ENCODE results near the gene NEK6. TPM values are rescaled to one million over a fixed set of nuclear protein-coding genes. Genes with fewer than 3 reads are reported as not detected.
A peak's percentile ranks its signal among the peaks of the same experiment; 100 is the strongest.

The NEK6 gene
- total RNA-seq, 6 experiments from 2014 or later: 61.6 to 128 (median 67.5) TPM

DNA sequence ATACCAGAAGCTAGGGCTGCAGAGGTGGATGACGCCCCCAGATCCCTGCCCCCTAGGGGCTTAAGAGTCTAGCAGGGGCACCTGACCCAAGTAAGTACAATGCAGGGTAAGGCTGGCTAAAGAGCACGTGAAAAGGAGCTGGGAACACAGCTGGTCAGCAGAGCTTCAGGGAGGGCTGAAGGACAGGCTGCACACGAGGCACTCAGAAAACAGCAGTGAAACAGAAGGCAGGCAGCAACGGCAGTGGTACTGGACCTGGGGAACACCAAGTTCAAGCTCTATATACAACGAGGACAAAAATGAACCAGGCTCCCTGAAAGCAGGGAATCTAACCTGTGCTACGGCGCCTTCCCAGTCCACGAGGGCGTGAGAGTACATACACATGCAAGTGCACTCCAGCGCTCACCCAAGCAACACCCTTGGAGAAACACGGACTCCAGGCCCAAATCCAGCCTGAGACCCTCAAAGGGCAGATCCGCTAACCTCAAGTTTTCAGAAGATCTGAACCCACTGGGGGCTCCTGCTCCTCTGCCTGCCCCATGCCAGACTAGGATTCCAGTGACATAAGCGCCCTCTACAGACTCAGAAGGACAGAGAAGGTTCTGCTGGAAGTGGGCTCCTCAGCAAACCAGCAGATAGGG is 100.1 kb downstream of the NEK6 start:
- H3K4me3 ChIP-seq: no peak overlapping the region
- no peaks in the 10 kb centered on the region for H3K27me3 ChIP-seq
- H3K36me3 ChIP-seq: peaks cover 0 to 29% (median 11%) of the 10 kb centered on the region in 4 donors
- ATAC-seq (peak; percentile 4 to 25 (median 8)), DNase-seq (no peak)
- 61% methylated on average over 2 of the region's 13 CpGs for WGBS (ENCODE audit: insufficient coverage, low coverage, low lambda C conversion rate, missing lambda C conversion rate)
- peaks cover 0 to 5% (median 0%) of the 10 kb centered on the region in 4 donors for H3K9me3 ChIP-seq
- H3K27ac ChIP-seq: peak overlapping the region in 1 of 3 donors; percentile 10
- intact Hi-C loops (cut with DNase I): no loop called here
- H3K4me1 ChIP-seq: peaks cover 0 to 24% (median 3%) of the 10 kb centered on the region in 4 donors
- TF ChIP-seq POLR2A (IDR thresholded peaks at IDR 0.05): no peak
- TF ChIP-seq, protein P1, sequence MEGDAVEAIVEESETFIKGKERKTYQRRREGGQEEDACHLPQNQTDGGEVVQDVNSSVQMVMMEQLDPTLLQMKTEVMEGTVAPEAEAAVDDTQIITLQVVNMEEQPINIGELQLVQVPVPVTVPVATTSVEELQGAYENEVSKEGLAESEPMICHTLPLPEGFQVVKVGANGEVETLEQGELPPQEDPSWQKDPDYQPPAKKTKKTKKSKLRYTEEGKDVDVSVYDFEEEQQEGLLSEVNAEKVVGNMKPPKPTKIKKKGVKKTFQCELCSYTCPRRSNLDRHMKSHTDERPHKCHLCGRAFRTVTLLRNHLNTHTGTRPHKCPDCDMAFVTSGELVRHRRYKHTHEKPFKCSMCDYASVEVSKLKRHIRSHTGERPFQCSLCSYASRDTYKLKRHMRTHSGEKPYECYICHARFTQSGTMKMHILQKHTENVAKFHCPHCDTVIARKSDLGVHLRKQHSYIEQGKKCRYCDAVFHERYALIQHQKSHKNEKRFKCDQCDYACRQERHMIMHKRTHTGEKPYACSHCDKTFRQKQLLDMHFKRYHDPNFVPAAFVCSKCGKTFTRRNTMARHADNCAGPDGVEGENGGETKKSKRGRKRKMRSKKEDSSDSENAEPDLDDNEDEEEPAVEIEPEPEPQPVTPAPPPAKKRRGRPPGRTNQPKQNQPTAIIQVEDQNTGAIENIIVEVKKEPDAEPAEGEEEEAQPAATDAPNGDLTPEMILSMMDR (IDR thresholded peaks at IDR 0.05): no peak

DNA sequence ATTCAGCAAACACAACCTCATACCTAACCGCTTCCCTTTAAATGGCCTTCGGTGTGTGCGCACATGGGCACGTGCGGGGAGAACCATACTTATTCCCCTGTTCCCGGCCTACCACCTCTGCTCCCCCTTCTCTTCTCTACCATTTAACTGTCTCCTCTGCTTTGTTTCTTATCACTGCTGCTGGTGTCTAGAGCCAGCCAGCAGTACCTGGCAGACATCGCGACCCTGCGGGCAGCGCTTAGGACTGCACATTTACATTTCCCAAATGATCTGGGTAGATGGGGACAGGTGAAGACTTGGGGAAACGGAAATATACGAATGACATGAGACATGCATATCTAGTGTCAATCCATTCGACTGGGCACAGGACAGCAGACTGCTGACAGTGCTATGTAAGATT is 100.9 kb downstream of the NEK6 start:
- H3K9me3 ChIP-seq: peaks cover 0 to 5% (median 0%) of the 10 kb centered on the region in 4 donors
- no peak for ATAC-seq
- H3K4me3 ChIP-seq: no peak overlapping the region
- H3K27me3 ChIP-seq: no peaks in the 10 kb centered on the region
- H3K27ac ChIP-seq: peak overlapping the region in 1 of 3 donors; percentile 10
- H3K36me3 ChIP-seq: peaks cover 0 to 21% (median 4%) of the 10 kb centered on the region in 4 donors
- intact Hi-C loops (cut with DNase I): no loop called here
- H3K4me1 ChIP-seq: peaks cover 0 to 32% (median 7%) of the 10 kb centered on the region in 4 donors
- 70% methylated on average over 8 of the region's 13 CpGs for WGBS (ENCODE audit: insufficient coverage, low coverage, low lambda C conversion rate, missing lambda C conversion rate)
- no peak for DNase-seq
- TF ChIP-seq, protein P1 (IDR thresholded peaks at IDR 0.05): no peak
- TF ChIP-seq POLR2A (IDR thresholded peaks at IDR 0.05): no peak

DNA sequence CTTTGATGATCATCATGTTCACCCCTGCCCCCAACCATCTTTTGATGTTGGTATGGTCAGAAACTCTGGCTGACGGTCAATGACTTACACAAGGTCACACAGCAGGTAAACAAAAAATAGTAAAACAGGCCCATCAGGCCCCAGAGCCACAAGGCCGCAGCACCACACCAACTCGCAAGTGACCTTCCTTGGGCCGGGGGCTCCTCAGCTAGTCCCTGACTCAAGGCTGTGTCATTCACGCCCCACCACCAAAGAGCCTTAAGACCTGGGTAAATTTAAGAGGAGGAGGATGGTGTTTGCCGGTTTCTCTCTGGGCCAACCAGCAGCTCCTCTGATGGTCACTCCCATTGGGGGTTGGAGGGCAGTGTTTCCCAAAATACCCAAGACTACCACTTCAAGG is 101.7 kb downstream of the NEK6 start:
- peaks cover 0 to 5% (median 0%) of the 10 kb centered on the region in 4 donors for H3K9me3 ChIP-seq
- ATAC-seq: no peak
- TF ChIP-seq POLR2A (IDR thresholded peaks at IDR 0.05): no peak
- TF ChIP-seq, protein P1 (IDR thresholded peaks at IDR 0.05): no peak
- no peaks in the 10 kb centered on the region for H3K27me3 ChIP-seq
- peaks cover 0 to 38% (median 10%) of the 10 kb centered on the region in 4 donors for H3K4me1 ChIP-seq
- no peak overlapping the region for H3K4me3 ChIP-seq
- H3K36me3 ChIP-seq: peaks cover 0 to 16% (median under 1%) of the 10 kb centered on the region in 4 donors
- WGBS (ENCODE audit: insufficient coverage, low coverage, low lambda C conversion rate, missing lambda C conversion rate): 55% methylated on average over 1 of the region's 6 CpGs
- intact Hi-C loops (cut with DNase I): no loop called here
- DNase-seq: no peak
- no peak overlapping the region for H3K27ac ChIP-seq

DNA sequence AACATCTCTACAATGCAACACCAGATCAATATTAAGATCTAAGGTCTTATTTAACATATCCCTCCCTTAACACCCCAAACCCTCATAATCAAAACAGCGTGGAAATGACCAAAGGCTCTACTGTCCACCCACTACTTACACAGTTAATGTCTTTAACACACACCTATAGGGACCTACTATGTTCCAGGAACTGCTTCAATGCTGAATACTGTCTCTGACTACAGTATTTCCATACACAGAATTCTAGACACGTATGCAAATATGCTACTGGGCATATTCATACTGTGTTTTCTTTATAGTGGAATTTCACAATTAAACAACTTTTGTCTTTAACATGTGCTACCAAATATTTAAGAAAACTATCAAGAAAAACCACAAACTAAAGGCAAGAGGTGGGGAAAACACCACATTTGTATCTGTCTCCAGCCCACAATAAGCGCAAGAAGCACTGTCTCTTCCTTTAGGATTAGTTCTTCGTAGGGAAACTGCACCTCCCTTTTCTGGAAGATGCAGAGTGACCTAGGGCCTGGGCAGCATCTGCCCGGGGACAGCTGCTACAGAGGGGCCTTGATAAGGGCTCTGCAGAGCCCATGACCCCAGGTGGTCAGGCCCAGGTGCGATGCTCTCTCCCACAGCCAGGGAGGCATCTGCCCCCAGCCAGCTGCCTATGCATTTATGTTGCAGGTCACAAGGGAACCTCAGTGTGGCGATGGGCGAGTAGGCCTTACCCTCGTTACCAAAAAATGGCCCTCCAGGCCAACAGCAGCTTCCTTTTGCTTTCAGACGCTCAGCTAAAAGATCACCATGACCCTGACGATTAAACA is 102.3 kb downstream of the NEK6 start:
- no peak overlapping the region for H3K27ac ChIP-seq
- peaks cover 0 to 5% (median 0%) of the 10 kb centered on the region in 4 donors for H3K9me3 ChIP-seq
- H3K4me3 ChIP-seq: no peak overlapping the region
- intact Hi-C loops (cut with DNase I): no loop called here
- 87% methylated on average over 6 of the region's 11 CpGs for WGBS (ENCODE audit: insufficient coverage, low coverage, low lambda C conversion rate, missing lambda C conversion rate)
- TF ChIP-seq, protein P1 (IDR thresholded peaks at IDR 0.05): no peak
- TF ChIP-seq POLR2A (IDR thresholded peaks at IDR 0.05): no peak
- no peaks in the 10 kb centered on the region for H3K27me3 ChIP-seq
- DNase-seq (no peak), ATAC-seq (no peak)
- peaks cover 0 to 38% (median 13%) of the 10 kb centered on the region in 4 donors for H3K4me1 ChIP-seq
- peaks cover 0 to 10% (median 0%) of the 10 kb centered on the region in 4 donors for H3K36me3 ChIP-seq
